SJCRH30 (cell line): ENCODE data around the gene MPHOSPH8. TPM values are rescaled to one million over a fixed set of nuclear protein-coding genes. Genes with fewer than 3 reads are reported as not detected.

Experiments
- DNase-seq, 2 experiments: peaks; one replicate each; pipeline ENCODE4 v3.0.0-alpha.2; 2015 to 2020
- H3K27ac ChIP-seq: fragments of 250-450 bp; sonication (Bioruptor Pico); 2 replicates; pipeline ENCODE4 v1.5.1; 2020; ENCODE audit warnings: mild to moderate bottlenecking, moderate library complexity
- H3K27me3 ChIP-seq: fragments of 250-450 bp; sonication (Bioruptor Pico); 2 replicates; pipeline ENCODE4 v1.5.1; 2020; ENCODE audit warnings: mild to moderate bottlenecking, moderate library complexity
- H3K36me3 ChIP-seq: fragments of 250-450 bp; sonication (Bioruptor Pico); 2 replicates; pipeline ENCODE4 v1.5.1; 2020; ENCODE audit warnings: mild to moderate bottlenecking, moderate library complexity
- H3K4me1 ChIP-seq: fragments of 250-450 bp; sonication (Bioruptor Pico); 2 replicates; pipeline ENCODE4 v1.5.1; 2020; ENCODE audit warnings: mild to moderate bottlenecking, moderate library complexity
- H3K4me3 ChIP-seq: fragments of 250-450 bp; sonication (Bioruptor Pico); 2 replicates; pipeline ENCODE4 v1.5.1; 2020; ENCODE audit warnings: mild to moderate bottlenecking, moderate library complexity
- H3K9me3 ChIP-seq: fragments of 250-450 bp; sonication (Bioruptor Pico); replicated peaks from 2 replicates; pipeline ENCODE4 v1.5.1; 2020; ENCODE audit warnings: mild to moderate bottlenecking, moderate library complexity
- total RNA-seq: library from RNA; depleted of rRNA; stranded (reverse); fragments of >200 nt; shearing (Covaris generic); gene quantifications from 2 replicates; pipeline ENCODE4 v1.2.3, GENCODE V29; 2014; rRNA removed

The MPHOSPH8 gene, protein sequence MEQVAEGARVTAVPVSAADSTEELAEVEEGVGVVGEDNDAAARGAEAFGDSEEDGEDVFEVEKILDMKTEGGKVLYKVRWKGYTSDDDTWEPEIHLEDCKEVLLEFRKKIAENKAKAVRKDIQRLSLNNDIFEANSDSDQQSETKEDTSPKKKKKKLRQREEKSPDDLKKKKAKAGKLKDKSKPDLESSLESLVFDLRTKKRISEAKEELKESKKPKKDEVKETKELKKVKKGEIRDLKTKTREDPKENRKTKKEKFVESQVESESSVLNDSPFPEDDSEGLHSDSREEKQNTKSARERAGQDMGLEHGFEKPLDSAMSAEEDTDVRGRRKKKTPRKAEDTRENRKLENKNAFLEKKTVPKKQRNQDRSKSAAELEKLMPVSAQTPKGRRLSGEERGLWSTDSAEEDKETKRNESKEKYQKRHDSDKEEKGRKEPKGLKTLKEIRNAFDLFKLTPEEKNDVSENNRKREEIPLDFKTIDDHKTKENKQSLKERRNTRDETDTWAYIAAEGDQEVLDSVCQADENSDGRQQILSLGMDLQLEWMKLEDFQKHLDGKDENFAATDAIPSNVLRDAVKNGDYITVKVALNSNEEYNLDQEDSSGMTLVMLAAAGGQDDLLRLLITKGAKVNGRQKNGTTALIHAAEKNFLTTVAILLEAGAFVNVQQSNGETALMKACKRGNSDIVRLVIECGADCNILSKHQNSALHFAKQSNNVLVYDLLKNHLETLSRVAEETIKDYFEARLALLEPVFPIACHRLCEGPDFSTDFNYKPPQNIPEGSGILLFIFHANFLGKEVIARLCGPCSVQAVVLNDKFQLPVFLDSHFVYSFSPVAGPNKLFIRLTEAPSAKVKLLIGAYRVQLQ
- 25.6 and 29.5 TPM in 2 replicates for total RNA-seq

- Histone ChIP-seq H3K27me3 (no peaks in the 10 kb centered on the region), H3K9me3 (no peaks in the 10 kb centered on the region), H3K27ac (peak within 1 kb of the TSS; percentile 29), H3K36me3 (peaks cover 9% of the 10 kb centered on the region), H3K4me1 (no peaks in the 10 kb centered on the region), H3K4me3 (peak within 1 kb of the TSS; percentile 78)
- DNase-seq = peak; percentile 96 to 97
Observed at GRCh38 chr13:19633479-19634255, at the start of gene MPHOSPH8. Gene MPHOSPH8 (plus strand): TSS chr13:19633659. CDS start chr13:19633749, 90 bp downstream.

DNA sequence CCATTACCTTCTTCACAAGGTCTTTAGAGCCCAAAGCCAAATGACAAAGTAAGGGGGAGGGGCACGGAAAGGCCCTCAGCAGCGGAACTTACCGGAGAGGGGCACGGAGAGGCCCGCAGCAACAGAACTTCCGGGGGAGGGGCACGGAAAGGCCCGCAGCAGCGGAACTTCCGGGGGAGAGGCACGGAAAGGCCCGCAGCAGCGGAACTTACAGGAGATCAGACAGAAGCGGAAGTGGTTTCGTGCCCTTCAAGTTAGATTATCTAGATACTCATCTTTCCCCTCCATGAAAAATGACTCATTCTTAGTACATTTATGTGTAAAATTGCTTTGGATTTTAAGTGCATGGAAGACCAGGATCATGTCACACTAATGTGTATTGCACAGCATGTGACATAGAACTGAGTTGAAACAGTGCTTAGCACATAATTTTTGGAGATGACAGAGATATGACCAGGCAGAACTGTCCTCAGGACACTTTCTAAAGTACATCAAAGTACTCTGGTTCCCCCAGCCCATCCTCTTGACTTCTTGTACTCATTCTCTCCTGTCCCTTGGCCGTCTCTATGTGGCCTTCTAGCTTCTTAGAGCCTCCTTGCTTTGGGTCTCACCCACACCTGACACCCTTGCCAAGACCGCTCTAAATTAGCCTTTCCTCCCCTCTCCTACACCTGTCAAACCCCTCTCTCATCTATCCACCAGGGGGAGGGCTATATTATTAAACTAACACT, 46.4 kb upstream of the MPHOSPH8 start:
- H3K27me3 ChIP-seq = no peaks in the 10 kb centered on the region
- peaks cover 4% of the 10 kb centered on the region; the same call in 1 of the 2 replicates for H3K4me1 ChIP-seq
- H3K27ac ChIP-seq = peak overlapping the region; percentile 33
- DNase-seq = peak; percentile 86
- peak overlapping the region; percentile 56 for H3K4me3 ChIP-seq
- H3K9me3 ChIP-seq = no peaks in the 10 kb centered on the region
- no peaks in the 10 kb centered on the region for H3K36me3 ChIP-seq

GRCh38 chr13:19587635-19588300, 45.7 kb upstream of the MPHOSPH8 start:
- Histone ChIP-seq H3K27me3 (no peaks in the 10 kb centered on the region), H3K27ac (peak overlapping the region; percentile 33), H3K9me3 (no peaks in the 10 kb centered on the region), H3K4me1 (peaks cover 11% of the 10 kb centered on the region; the same call in 1 of the 2 replicates), H3K36me3 (no peaks in the 10 kb centered on the region), H3K4me3 (peak overlapping the region; percentile 56)
- peak; percentile 57 to 79 for DNase-seq

GRCh38 chr13:19589312-19589711, 44.1 kb upstream of the MPHOSPH8 start:
- H3K4me1 ChIP-seq = peaks cover 12% of the 10 kb centered on the region; the same call in 1 of the 2 replicates

DNA sequence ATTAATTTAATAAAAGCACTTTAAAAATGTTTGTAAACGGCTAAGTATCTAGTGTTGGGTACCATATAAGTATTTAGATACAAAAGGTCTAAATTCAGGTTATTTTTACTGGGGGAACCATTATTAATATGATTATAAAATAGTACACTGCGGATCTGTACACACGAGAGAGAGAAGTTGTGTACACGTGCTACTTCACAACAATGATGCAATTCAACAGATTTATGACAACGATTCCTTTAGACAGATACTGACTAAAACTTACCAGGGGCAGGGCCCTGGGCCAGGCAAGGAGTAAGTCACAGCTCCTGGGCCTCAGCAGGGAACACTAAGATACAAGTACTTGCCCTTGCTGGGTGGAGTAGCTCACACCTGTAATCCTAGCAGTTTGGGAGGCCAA, 43.0 kb upstream of the MPHOSPH8 start:
- Histone ChIP-seq H3K36me3 (no peaks in the 10 kb centered on the region), H3K4me3 (no peak overlapping the region), H3K27ac (no peak overlapping the region), H3K27me3 (no peaks in the 10 kb centered on the region), H3K4me1 (peaks cover 12% of the 10 kb centered on the region; the same call in 1 of the 2 replicates), H3K9me3 (no peaks in the 10 kb centered on the region)
- DNase-seq = no peak

More at GRCh38 chr13:19589312-19589711, 44.1 kb upstream of the MPHOSPH8 start:
- no peaks in the 10 kb centered on the region for H3K36me3 ChIP-seq
- H3K9me3 ChIP-seq = no peaks in the 10 kb centered on the region
- H3K4me3 ChIP-seq = no peak overlapping the region
- H3K27ac ChIP-seq = no peak overlapping the region
- H3K27me3 ChIP-seq = no peaks in the 10 kb centered on the region
- DNase-seq = no peak

DNA sequence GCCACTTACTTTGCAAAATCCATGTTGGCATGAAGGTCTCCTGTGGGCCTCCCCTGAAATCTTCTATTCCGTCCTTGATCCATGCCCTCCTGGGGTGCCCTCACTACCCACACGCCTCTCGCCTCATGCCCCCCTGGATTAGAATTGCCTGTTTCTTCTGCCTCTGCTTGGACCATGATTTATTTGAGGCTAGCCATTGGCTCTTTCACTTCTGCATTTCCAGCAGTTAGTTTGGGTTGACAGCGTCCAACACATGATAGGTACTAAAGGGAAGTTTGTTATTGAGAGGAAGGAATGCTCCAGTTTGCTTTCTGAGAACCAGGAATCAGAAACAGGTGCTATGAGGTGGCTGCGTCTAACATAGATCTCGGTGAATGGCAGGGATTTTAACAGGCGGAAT, 41.6 kb upstream of the MPHOSPH8 start:
- H3K9me3 ChIP-seq = no peaks in the 10 kb centered on the region

DNA sequence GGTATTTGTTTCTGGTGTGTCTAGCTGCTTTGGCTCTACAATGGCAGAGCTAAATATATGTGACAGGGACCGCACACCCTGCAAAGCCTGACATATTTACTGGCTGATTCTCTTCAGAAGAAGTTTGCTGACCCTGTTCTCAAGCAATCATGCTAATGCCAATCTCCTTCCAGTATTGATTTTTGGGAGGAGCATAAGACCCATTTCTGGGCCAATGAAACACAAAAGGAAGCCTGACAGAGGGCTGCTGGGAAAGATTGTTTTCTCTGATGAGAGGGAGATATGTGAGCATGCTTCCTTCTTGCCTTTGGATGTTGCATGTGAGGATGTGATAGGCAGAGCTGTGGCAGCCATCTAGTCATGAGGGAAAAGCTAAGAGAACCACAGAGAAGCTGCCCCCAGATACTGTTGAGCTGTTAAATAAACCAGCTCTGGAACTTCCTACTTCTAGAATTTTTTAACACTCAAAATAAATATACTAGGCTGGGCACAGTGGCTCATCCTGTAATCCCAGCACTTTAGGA, 40.7 kb upstream of the MPHOSPH8 start:
- H3K9me3 ChIP-seq = no peaks in the 10 kb centered on the region
- H3K27ac ChIP-seq = no peak overlapping the region
- H3K4me3 ChIP-seq = no peak overlapping the region
- no peak for DNase-seq
- no peaks in the 10 kb centered on the region for H3K27me3 ChIP-seq
- 0 out of 2 replicates have a peak, but pooled peaks cover 8% of the 10 kb centered on the region for H3K4me1 ChIP-seq
- H3K36me3 ChIP-seq = no peaks in the 10 kb centered on the region

More for the DNA sequence above, 41.6 kb upstream of the MPHOSPH8 start:
- Histone ChIP-seq H3K27me3 (no peaks in the 10 kb centered on the region), H3K27ac (no peak overlapping the region), H3K36me3 (no peaks in the 10 kb centered on the region), H3K4me1 (peaks cover 8% of the 10 kb centered on the region; the same call in 1 of the 2 replicates), H3K4me3 (no peak overlapping the region)
- DNase-seq = no peak

DNA sequence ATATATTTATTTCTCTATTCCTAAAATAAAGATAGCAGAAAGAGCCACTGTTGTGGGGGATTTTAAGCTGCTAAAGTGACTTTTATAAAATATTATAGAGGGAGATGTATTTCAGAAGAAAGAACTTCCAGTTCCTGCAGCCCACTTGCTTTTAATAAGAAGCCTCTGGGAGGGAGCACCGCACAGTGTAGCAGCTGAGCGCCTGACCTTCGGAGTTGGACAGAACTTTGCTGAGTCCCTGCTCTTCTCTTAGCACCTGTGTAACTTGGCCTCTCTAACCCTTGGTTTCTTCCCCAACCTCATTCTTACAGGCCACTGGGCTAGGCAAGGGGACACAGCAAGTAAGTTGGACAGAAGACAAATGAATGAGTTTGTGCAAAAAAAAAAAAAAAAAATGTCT, 37.4 kb upstream of the MPHOSPH8 start:
- no peak for DNase-seq
- no peaks in the 10 kb centered on the region for H3K27me3 ChIP-seq
- no peaks in the 10 kb centered on the region for H3K36me3 ChIP-seq
- H3K4me1 ChIP-seq = 0 out of 2 replicates have a peak, but pooled peaks cover 8% of the 10 kb centered on the region
- H3K27ac ChIP-seq = no peak overlapping the region
- no peak overlapping the region for H3K4me3 ChIP-seq
- no peaks in the 10 kb centered on the region for H3K9me3 ChIP-seq

GRCh38 chr13:19596960-19597361, 36.5 kb upstream of the MPHOSPH8 start:
- Histone ChIP-seq H3K4me3 (no peak overlapping the region), H3K27ac (no peak overlapping the region), H3K9me3 (no peaks in the 10 kb centered on the region), H3K27me3 (no peaks in the 10 kb centered on the region), H3K4me1 (0 out of 2 replicates have a peak, but pooled peaks cover 8% of the 10 kb centered on the region), H3K36me3 (no peaks in the 10 kb centered on the region)
- no peak for DNase-seq

DNA sequence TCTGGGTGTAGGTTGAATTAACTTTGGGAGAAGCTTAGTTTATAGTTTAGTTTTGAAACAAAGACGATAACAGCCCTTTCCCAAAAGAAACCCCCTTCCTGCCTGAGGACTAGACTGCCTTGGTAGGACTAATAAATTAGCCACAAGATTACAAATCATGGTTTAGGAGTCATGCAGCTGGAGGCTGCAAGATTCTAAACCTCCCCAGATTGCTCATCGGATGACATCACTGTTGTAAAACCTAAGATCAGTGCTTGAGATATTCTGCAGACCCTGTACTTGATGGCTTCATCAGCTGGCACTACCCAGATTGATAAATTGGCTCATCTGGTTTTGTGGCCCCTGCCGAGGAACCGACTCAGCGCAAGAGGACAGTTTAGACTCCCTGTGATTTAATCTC, 35.9 kb upstream of the MPHOSPH8 start:
- peak in 1 of 2 experiments; percentile 19 for DNase-seq
- H3K4me3 ChIP-seq = no peak overlapping the region

GRCh38 chr13:19601749-19602725, 31.4 kb upstream of the MPHOSPH8 start:
- Histone ChIP-seq H3K9me3 (no peaks in the 10 kb centered on the region; the same call in 1 of the 2 replicates), H3K27ac (peak overlapping the region; percentile 57)
- peak; percentile 55 to 68 for DNase-seq

More for the DNA sequence above, 35.9 kb upstream of the MPHOSPH8 start:
- H3K27me3 ChIP-seq = no peaks in the 10 kb centered on the region
- 0 out of 2 replicates have a peak, but pooled peaks cover 3% of the 10 kb centered on the region for H3K4me1 ChIP-seq
- H3K9me3 ChIP-seq = no peaks in the 10 kb centered on the region
- no peak overlapping the region for H3K27ac ChIP-seq
- H3K36me3 ChIP-seq = no peaks in the 10 kb centered on the region

DNA sequence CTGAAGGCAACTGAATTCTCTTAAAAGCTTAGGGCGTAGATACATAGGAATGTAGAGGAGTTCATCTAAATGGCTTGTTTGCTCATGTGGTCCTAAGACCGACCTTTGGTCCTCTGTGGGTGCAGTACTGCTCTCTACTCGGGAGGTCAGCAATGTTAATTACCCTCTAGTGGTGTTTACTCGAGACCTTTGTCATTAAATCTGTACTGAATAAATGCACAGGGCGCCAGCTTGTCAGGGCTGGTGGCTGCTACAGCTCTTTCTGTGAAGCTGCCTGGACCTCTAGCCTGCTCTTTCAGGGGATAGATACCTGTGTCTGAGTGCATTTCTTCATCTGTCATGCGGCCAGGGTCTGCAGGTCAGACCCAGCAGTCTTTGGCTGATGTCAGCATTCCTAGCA, 29.2 kb upstream of the MPHOSPH8 start:
- H3K36me3 ChIP-seq = peaks cover 7% of the 10 kb centered on the region; the same call in 1 of the 2 replicates
- H3K27ac ChIP-seq = no peak overlapping the region
- peaks cover 5% of the 10 kb centered on the region for H3K4me1 ChIP-seq
- no peaks in the 10 kb centered on the region; the same call in 1 of the 2 replicates for H3K9me3 ChIP-seq
- no peak overlapping the region for H3K4me3 ChIP-seq
- no peaks in the 10 kb centered on the region for H3K27me3 ChIP-seq
- DNase-seq = no peak

More at GRCh38 chr13:19601749-19602725, 31.4 kb upstream of the MPHOSPH8 start:
- Histone ChIP-seq H3K36me3 (peaks cover 4% of the 10 kb centered on the region; the same call in 1 of the 2 replicates), H3K27me3 (no peaks in the 10 kb centered on the region), H3K4me3 (peak overlapping the region; percentile 92), H3K4me1 (no peaks in the 10 kb centered on the region)
